Measurements from ENCODE around the gene CHCHD3.

Gene CHCHD3

DNA sequence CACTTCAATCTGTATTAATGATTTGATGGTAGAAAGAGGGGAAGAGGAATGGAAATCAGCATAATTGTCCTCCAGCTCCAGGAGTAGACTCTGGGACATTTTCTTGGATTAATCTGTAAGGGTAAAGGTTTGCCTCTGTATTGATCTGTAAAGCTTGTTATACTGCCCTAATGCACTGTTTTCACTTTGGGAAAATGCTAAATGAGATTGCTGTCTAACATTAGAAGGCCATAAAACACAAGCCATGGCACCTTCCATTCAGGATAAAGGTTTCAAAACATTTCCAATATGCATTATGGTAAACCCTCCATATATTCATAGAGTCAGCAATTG lies 282.8 kb downstream of the CHCHD3 start:
- Histone ChIP-seq H3K27me3 (no peaks in the 10 kb centered on the region), H3K27ac (no peak overlapping the region), H3K4me1 (no peaks in the 10 kb centered on the region), H3K4me3 (no peak overlapping the region), H3K36me3 (peaks cover 6 to 11% (median 8%) of the 10 kb centered on the region in 3 donors), H3K9me3 (no peaks in the 10 kb centered on the region)
- no peak for TF ChIP-seq CTCF (IDR thresholded peaks at IDR 0.05)
- no peak for DNase-seq
- intact Hi-C loops (cut with DNase I; ENCODE audit: low total_unique reads): no loop called here

- Histone ChIP-seq H3K27me3 (no peaks in the 10 kb centered on the region), H3K4me1 (no peaks in the 10 kb centered on the region), H3K4me3 (no peak overlapping the region), H3K27ac (no peak overlapping the region), H3K36me3 (peaks cover 6 to 14% (median 8%) of the 10 kb centered on the region in 3 donors), H3K9me3 (no peaks in the 10 kb centered on the region)
- no peak for TF ChIP-seq CTCF (IDR thresholded peaks at IDR 0.05)
- intact Hi-C loops (cut with DNase I; ENCODE audit: low total_unique reads): no loop called here
- DNase-seq: no peak
These were observed 284.7 kb downstream of the CHCHD3 start for GRCh38 chr7:132797152-132797551.

GRCh38 chr7:132793474-132793873 lies 288.4 kb downstream of the CHCHD3 start:
- no peak for TF ChIP-seq CTCF (IDR thresholded peaks at IDR 0.05)
- intact Hi-C loops (cut with DNase I; ENCODE audit: low total_unique reads): no loop called here
- H3K36me3 ChIP-seq: peaks cover 6 to 19% (median 8%) of the 10 kb centered on the region in 3 donors
- H3K9me3 ChIP-seq: no peaks in the 10 kb centered on the region
- H3K27ac ChIP-seq: no peak overlapping the region
- no peaks in the 10 kb centered on the region for H3K27me3 ChIP-seq
- H3K4me3 ChIP-seq: no peak overlapping the region
- DNase-seq: no peak
- no peaks in the 10 kb centered on the region for H3K4me1 ChIP-seq

DNA sequence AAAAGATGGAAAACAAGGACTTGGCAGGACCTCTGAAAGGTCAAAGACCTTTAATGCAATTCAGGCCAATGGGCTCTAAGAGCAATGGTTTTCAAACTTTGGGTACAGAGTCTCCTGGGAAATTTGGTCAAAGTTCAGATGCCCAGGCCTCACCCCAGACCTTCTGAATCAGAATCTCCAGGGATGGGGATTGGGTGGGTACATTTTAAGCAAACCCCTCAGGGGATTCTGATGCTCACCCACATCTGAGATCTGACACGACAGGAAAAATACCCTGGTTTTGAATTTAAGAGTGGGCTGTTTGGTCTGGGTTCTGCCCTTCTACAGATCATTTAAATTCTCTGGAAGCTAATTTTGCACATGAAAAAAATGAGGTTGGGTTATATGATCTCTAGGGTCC lies 290.9 kb downstream of the CHCHD3 start:
- H3K36me3 ChIP-seq: peaks cover 2 to 15% (median 2%) of the 10 kb centered on the region in 3 donors
- no peak for TF ChIP-seq CTCF (IDR thresholded peaks at IDR 0.05)
- H3K4me3 ChIP-seq: no peak overlapping the region
- no peaks in the 10 kb centered on the region for H3K4me1 ChIP-seq
- no peak for DNase-seq
- H3K27ac ChIP-seq: no peak overlapping the region
- no peaks in the 10 kb centered on the region for H3K27me3 ChIP-seq
- H3K9me3 ChIP-seq: no peaks in the 10 kb centered on the region
- intact Hi-C loops (cut with DNase I; ENCODE audit: low total_unique reads): no loop called here

DNA sequence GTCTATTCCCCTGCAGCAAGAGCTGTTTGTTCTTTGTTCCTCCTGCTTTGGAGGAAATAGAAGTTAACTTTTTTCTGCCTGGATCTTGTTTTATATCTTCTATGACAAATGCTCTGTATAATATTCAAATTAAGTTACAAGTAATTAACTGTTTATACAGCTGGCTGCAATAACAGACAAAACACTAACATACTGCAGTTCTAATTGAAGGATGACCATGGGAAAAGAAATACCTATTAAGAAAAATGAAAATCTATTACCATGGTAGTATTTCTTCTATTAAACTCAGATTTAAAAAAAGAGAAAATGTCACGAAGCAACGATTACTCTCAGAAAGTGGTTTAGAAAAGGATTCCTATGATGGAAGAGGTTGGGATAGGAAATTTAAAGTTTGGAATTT lies 291.8 kb downstream of the CHCHD3 start:
- Histone ChIP-seq H3K9me3 (no peaks in the 10 kb centered on the region), H3K4me3 (no peak overlapping the region), H3K27me3 (no peaks in the 10 kb centered on the region), H3K4me1 (no peaks in the 10 kb centered on the region), H3K36me3 (peaks cover 0 to 11% (median 10%) of the 10 kb centered on the region in 3 donors), H3K27ac (no peak overlapping the region)
- no peak for DNase-seq
- intact Hi-C loops (cut with DNase I; ENCODE audit: low total_unique reads): no loop called here
- TF ChIP-seq CTCF (IDR thresholded peaks at IDR 0.05): no peak

DNA sequence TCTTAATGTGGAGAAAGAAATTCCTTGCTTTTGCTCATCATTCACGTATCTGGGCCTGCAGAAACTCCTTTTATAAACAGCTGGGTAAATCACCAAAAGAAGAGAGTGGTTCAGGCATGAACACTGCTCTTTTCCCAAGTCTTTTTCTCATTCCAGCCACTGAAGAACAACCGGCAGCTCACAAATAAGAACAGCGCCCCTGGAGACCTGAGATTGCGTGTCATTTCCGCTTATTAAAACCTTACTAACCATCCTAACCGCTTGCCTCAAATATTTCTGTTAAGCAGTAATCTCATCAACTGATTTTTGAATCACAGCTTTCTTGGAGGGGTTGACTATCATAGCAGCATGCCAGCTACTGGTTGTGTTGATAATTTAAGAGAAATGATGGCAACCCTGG lies 292.6 kb downstream of the CHCHD3 start:
- Histone ChIP-seq H3K4me1 (no peaks in the 10 kb centered on the region), H3K27ac (no peak overlapping the region), H3K4me3 (no peak overlapping the region), H3K9me3 (no peaks in the 10 kb centered on the region), H3K36me3 (peaks cover 0 to 19% (median 17%) of the 10 kb centered on the region in 3 donors), H3K27me3 (no peaks in the 10 kb centered on the region)
- intact Hi-C loops (cut with DNase I; ENCODE audit: low total_unique reads): no loop called here
- TF ChIP-seq CTCF (IDR thresholded peaks at IDR 0.05): no peak
- no peak for DNase-seq
